Endodermal cell (in vitro differentiated cells): Measurements from ENCODE around the gene ZMAT1. TPM values are rescaled to one million over a fixed set of nuclear protein-coding genes. Genes with fewer than 3 reads are reported as not detected.

Experiments
- DNase-seq: peaks from one replicate; pipeline ENCODE4 v3.0.0-alpha.2; 2017
- H3K27ac ChIP-seq: 2 replicates; pipeline ENCODE4 v1.5.1; 2013; ENCODE audit warnings: mild to moderate bottlenecking, low read depth, low read length, moderate library complexity
- H3K27me3 ChIP-seq: 2 replicates; pipeline ENCODE4 v1.6.1; 2013; ENCODE audit warnings: mild to moderate bottlenecking, low read length, moderate library complexity; ENCODE audit not compliant: insufficient read depth, control insufficient read depth, poor library complexity, severe bottlenecking
- H3K36me3 ChIP-seq: 2 replicates; pipeline ENCODE4 v1.7.0; 2013; ENCODE audit warnings: mild to moderate bottlenecking, low read length, moderate library complexity; ENCODE audit not compliant: control insufficient read depth, insufficient read depth
- H3K4me1 ChIP-seq: one replicate; pipeline ENCODE4 v1.7.0; 2013; ENCODE audit warnings: low read length; ENCODE audit not compliant: control insufficient read depth, insufficient read depth
- H3K4me3 ChIP-seq: 2 replicates; pipeline ENCODE4 v1.5.1; 2013; ENCODE audit warnings: mild to moderate bottlenecking, low read length, moderate library complexity
- H3K9ac ChIP-seq: 2 replicates; pipeline ENCODE4 v1.6.1; 2013; ENCODE audit warnings: mild to moderate bottlenecking, low read length, moderate library complexity; ENCODE audit not compliant: poor library complexity, severe bottlenecking; ENCODE audit errors: extremely low read depth
- H3K9me3 ChIP-seq: 2 replicates; pipeline ENCODE4 v1.6.1; 2013; ENCODE audit warnings: mild to moderate bottlenecking, low read length, moderate library complexity; ENCODE audit not compliant: control insufficient read depth
- H3K27ac Mint-ChIP-seq: 2 replicates; pipeline ENCODE4 v1.8.0; 2020; ENCODE audit warnings: mixed read lengths
- H3K27me3 Mint-ChIP-seq: 2 replicates; pipeline ENCODE4 v1.8.0; 2021; ENCODE audit warnings: mild to moderate bottlenecking, mixed read lengths; ENCODE audit not compliant: insufficient read depth
- H3K36me3 Mint-ChIP-seq: 2 replicates; pipeline ENCODE4 v1.8.0; 2020; ENCODE audit warnings: low read depth, mixed read lengths
- H3K4me1 Mint-ChIP-seq: 2 replicates; pipeline ENCODE4 v1.8.0; 2020; ENCODE audit warnings: mixed read lengths
- H3K4me3 Mint-ChIP-seq: 2 replicates; pipeline ENCODE4 v1.8.0; 2020; ENCODE audit warnings: mild to moderate bottlenecking, moderate library complexity, mixed read lengths
- H3K9me3 Mint-ChIP-seq: 2 replicates; pipeline ENCODE4 v1.8.0; 2020; ENCODE audit warnings: mild to moderate bottlenecking, mixed read lengths
- WGBS, 2 experiments: methylation state at CpG; one replicate each; pipeline versions ENCODE4 v1.1.5 to v1.1.7; 2013; ENCODE audit warnings: missing lambda C conversion rate in 2 of 2, mixed read lengths in 1 of 2; ENCODE audit not compliant: insufficient coverage in 1 of 2, insufficient read length in 1 of 2; 5-methylcytosine and 5-hydroxymethylcytosine counted together
- total RNA-seq, 2 donors: library from RNA; stranded (reverse); fragmentation: NEBNext Ultra II Directional in 1 of 2; extraction: Animal tissue kit (Norgen Biotek cat#: 25700) in 1 of 2; gene quantifications; 2 replicates in 1 of 2; 3 replicates in 1 of 2; pipeline ENCODE4 v1.2.1, GENCODE V29; 2021
- TF ChIP-seq, protein P1 (sequence below): fragments of 200-600 bp; sonication (generic); conservative IDR thresholded peaks from 2 replicates; pipeline ENCODE4 v1.5.0; 2021; ENCODE audit warnings: antibody characterized with exemption, mild to moderate bottlenecking

ZMAT1 gene
- total RNA-seq, 2 donors from 2014 or later, result 6.6 to 9.0 TPM

DNA sequence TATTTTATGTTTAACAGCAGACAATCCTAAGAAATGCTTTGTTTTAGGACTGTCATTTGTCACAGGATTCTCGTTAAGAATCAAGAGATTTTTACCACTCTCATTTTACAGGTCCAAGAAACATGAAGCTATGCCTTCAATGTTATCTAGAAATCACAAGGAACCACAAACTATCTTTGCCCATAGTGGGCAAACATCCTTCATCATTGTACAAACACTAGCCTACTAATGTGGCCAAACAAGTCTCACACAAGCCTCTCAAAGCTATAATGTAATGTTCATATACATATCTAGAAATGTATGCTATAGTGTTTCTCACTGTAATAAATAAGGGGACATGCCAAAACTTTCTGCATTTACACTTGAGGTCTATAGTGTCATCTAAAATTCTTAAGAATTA is 26.8 kb downstream of the ZMAT1 start:
- TF ChIP-seq, protein P1, sequence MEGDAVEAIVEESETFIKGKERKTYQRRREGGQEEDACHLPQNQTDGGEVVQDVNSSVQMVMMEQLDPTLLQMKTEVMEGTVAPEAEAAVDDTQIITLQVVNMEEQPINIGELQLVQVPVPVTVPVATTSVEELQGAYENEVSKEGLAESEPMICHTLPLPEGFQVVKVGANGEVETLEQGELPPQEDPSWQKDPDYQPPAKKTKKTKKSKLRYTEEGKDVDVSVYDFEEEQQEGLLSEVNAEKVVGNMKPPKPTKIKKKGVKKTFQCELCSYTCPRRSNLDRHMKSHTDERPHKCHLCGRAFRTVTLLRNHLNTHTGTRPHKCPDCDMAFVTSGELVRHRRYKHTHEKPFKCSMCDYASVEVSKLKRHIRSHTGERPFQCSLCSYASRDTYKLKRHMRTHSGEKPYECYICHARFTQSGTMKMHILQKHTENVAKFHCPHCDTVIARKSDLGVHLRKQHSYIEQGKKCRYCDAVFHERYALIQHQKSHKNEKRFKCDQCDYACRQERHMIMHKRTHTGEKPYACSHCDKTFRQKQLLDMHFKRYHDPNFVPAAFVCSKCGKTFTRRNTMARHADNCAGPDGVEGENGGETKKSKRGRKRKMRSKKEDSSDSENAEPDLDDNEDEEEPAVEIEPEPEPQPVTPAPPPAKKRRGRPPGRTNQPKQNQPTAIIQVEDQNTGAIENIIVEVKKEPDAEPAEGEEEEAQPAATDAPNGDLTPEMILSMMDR, result no peak

More for the DNA sequence above, 26.8 kb downstream of the ZMAT1 start:
- no peak for DNase-seq
- Mint-ChIP-seq H3K4me1 (no peaks in the 10 kb centered on the region), H3K9me3 (peaks cover 37% of the 10 kb centered on the region), H3K4me3 (no peak overlapping the region), H3K27me3 (no peaks in the 10 kb centered on the region), H3K27ac (no peak overlapping the region), H3K36me3 (no peaks in the 10 kb centered on the region)
- Histone ChIP-seq H3K36me3 (no peaks in the 10 kb centered on the region), H3K4me1 (no peaks in the 10 kb centered on the region), H3K27ac (no peak overlapping the region), H3K9ac (no peak overlapping the region), H3K9me3 (no peaks in the 10 kb centered on the region), H3K4me3 (no peak overlapping the region), H3K27me3 (no peaks in the 10 kb centered on the region)
- WGBS, 2 experiments, result 80% methylated on average over 1 of the region's 1 CpG; no CpG with 5 or more reads in 1 of the 2 experiments

Other genes with a start within 250 kb of the ZMAT1 start
- 10 to 100 TPM in 1 of 2 donors, 1 to 10 TPM in 1; 3.5 to 11.7 TPM for gene TCEAL2, start 193.7 kb upstream of the ZMAT1 start, total RNA-seq
- gene TCEAL6, start 210.5 kb upstream of the ZMAT1 start, total RNA-seq, result not detected
- gene BEX5, start 223.9 kb upstream of the ZMAT1 start, total RNA-seq, result 1 to 10 TPM; 5.6 to 8.4 TPM